Measurements from ENCODE around the gene APLP2. TPM values are rescaled to one million over a fixed set of nuclear protein-coding genes. Genes with fewer than 3 reads are reported as not detected.

Gene APLP2
- polyA plus RNA-seq, 1 donor from 2014 or later, result 226 TPM

DNA sequence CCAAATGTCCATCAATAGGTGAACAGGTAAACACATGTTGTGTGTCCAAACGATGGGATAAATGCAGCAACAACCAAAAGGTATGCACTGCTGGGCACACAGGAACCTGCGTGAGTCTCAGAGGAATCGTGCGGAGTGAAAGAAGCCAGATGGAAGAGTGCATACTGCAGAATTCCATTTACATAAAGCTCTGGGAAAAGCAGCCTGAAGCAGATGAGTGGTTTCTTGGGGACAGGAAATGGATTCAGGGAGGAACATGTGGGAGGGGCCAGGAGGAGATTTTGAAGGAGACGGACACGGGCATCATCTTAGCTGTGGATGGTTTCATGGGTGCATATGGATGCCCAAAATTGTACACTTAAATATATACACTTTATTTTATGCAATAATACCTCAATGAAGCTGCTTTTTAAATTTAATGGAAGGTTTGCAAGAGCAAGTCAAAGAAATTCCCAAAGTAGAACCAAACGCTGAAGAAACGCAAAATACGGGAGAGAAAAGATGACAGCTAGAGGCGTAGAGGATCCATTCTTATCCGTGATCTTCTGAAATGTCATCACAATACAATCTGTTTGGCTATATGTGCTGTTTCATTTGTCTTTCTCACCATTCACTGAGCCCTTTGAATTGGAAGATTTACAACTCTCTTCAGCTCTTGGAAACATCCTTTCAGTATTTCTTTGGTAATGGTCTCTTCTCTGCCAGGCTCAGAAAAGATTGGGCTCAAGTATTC lies 114.3 kb downstream of the APLP2 start:
- Histone ChIP-seq H3F3A (ENCODE audit: insufficient read depth, low read length, poor library complexity, severe bottlenecking) (no peaks in the 10 kb centered on the region), H3K27me3 (ENCODE audit: insufficient read depth, low read depth, low read length) (no peaks in the 10 kb centered on the region), H3K9me3 (ENCODE audit: low read length) (no peaks in the 10 kb centered on the region), H3K27ac (ENCODE audit: low read length) (no peak overlapping the region), H3K9ac (ENCODE audit: low read length) (no peak overlapping the region), H2AFZ (ENCODE audit: low read depth, low read length) (no peak overlapping the region), H3K9me2 (ENCODE audit: insufficient read depth, low read length) (no peaks in the 10 kb centered on the region), H3K79me2 (replicated peaks; ENCODE audit: insufficient read depth, low read length) (no peaks in the 10 kb centered on the region), H3K36me3 (ENCODE audit: insufficient read depth, low read length) (no peaks in the 10 kb centered on the region), H4K20me1 (ENCODE audit: insufficient read depth) (no peaks in the 10 kb centered on the region), H3K4me3 (ENCODE audit: low read length) (no peak overlapping the region), H3K4me2 (ENCODE audit: low read length) (no peak overlapping the region)
- TF ChIP-seq, protein P1, sequence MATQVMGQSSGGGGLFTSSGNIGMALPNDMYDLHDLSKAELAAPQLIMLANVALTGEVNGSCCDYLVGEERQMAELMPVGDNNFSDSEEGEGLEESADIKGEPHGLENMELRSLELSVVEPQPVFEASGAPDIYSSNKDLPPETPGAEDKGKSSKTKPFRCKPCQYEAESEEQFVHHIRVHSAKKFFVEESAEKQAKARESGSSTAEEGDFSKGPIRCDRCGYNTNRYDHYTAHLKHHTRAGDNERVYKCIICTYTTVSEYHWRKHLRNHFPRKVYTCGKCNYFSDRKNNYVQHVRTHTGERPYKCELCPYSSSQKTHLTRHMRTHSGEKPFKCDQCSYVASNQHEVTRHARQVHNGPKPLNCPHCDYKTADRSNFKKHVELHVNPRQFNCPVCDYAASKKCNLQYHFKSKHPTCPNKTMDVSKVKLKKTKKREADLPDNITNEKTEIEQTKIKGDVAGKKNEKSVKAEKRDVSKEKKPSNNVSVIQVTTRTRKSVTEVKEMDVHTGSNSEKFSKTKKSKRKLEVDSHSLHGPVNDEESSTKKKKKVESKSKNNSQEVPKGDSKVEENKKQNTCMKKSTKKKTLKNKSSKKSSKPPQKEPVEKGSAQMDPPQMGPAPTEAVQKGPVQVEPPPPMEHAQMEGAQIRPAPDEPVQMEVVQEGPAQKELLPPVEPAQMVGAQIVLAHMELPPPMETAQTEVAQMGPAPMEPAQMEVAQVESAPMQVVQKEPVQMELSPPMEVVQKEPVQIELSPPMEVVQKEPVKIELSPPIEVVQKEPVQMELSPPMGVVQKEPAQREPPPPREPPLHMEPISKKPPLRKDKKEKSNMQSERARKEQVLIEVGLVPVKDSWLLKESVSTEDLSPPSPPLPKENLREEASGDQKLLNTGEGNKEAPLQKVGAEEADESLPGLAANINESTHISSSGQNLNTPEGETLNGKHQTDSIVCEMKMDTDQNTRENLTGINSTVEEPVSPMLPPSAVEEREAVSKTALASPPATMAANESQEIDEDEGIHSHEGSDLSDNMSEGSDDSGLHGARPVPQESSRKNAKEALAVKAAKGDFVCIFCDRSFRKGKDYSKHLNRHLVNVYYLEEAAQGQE (IDR thresholded peaks at IDR 0.05; ENCODE audit: borderline replicate concordance), result no peak
- TF ChIP-seq TAF1 (IDR thresholded peaks at IDR 0.05; ENCODE audit: low read depth) (no peak), EP300 (conservative IDR thresholded peaks at IDR 0.05; ENCODE audit: poor library complexity, severe bottlenecking) (no peak), SMC3 (conservative IDR thresholded peaks at IDR 0.05; ENCODE audit: poor library complexity) (no peak), RAD21 (conservative IDR thresholded peaks at IDR 0.05) (no peak), EZH2 (IDR thresholded peaks at IDR 0.05; ENCODE audit: borderline replicate concordance, insufficient read depth, low read length, poor library complexity, severe bottlenecking) (no peak), MXI1 (conservative IDR thresholded peaks at IDR 0.05; ENCODE audit: poor library complexity, severe bottlenecking) (no peak), POLR2AphosphoS5 (IDR thresholded peaks at IDR 0.05) (no peak)
- TF ChIP-seq, protein P2, sequence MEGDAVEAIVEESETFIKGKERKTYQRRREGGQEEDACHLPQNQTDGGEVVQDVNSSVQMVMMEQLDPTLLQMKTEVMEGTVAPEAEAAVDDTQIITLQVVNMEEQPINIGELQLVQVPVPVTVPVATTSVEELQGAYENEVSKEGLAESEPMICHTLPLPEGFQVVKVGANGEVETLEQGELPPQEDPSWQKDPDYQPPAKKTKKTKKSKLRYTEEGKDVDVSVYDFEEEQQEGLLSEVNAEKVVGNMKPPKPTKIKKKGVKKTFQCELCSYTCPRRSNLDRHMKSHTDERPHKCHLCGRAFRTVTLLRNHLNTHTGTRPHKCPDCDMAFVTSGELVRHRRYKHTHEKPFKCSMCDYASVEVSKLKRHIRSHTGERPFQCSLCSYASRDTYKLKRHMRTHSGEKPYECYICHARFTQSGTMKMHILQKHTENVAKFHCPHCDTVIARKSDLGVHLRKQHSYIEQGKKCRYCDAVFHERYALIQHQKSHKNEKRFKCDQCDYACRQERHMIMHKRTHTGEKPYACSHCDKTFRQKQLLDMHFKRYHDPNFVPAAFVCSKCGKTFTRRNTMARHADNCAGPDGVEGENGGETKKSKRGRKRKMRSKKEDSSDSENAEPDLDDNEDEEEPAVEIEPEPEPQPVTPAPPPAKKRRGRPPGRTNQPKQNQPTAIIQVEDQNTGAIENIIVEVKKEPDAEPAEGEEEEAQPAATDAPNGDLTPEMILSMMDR (IDR thresholded peaks at IDR 0.05; ENCODE audit: poor library complexity, severe bottlenecking), result no peak

DNA sequence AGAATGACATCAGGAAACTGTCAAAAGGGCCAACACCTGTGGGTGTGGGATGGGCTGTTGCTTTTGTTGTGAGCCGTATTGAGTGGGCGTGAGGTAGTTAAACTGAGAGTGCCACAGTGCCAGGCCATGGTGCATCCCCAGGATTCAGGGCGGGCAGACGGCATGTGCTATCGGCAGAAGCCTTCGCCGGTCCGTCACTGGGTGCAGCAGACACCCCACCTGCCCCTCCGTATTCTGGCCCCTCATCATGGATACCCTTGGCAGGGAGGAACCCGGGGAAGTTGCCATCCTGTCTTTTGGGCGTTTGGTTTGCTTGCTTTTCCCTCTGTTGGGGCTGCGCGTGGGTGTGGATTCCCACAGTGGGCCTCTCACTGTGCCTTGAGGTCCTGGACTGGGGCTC lies 117.4 kb downstream of the APLP2 start:
- H3K27ac ChIP-seq (ENCODE audit: low read length), result no peak overlapping the region
- TF ChIP-seq, protein P2 (IDR thresholded peaks at IDR 0.05; ENCODE audit: poor library complexity, severe bottlenecking), result no peak
- TF ChIP-seq TAF1 (IDR thresholded peaks at IDR 0.05; ENCODE audit: low read depth) (no peak), RAD21 (conservative IDR thresholded peaks at IDR 0.05) (no peak), SMC3 (conservative IDR thresholded peaks at IDR 0.05; ENCODE audit: poor library complexity) (no peak), EP300 (conservative IDR thresholded peaks at IDR 0.05; ENCODE audit: poor library complexity, severe bottlenecking) (no peak), EZH2 (IDR thresholded peaks at IDR 0.05; ENCODE audit: borderline replicate concordance, insufficient read depth, low read length, poor library complexity, severe bottlenecking) (no peak), MXI1 (conservative IDR thresholded peaks at IDR 0.05; ENCODE audit: poor library complexity, severe bottlenecking) (no peak), POLR2AphosphoS5 (IDR thresholded peaks at IDR 0.05) (no peak)
- TF ChIP-seq, protein P1 (IDR thresholded peaks at IDR 0.05; ENCODE audit: borderline replicate concordance), result no peak
- H3K4me2 ChIP-seq (ENCODE audit: low read length), result no peak overlapping the region
- no peaks in the 10 kb centered on the region for H3K9me3 ChIP-seq (ENCODE audit: low read length)
- no peaks in the 10 kb centered on the region for H3K27me3 ChIP-seq (ENCODE audit: insufficient read depth, low read depth, low read length)
- H4K20me1 ChIP-seq (ENCODE audit: insufficient read depth), result no peaks in the 10 kb centered on the region
- no peaks in the 10 kb centered on the region for H3F3A ChIP-seq (ENCODE audit: insufficient read depth, low read length, poor library complexity, severe bottlenecking)
- no peaks in the 10 kb centered on the region for H3K36me3 ChIP-seq (ENCODE audit: insufficient read depth, low read length)
- H3K79me2 ChIP-seq (replicated peaks; ENCODE audit: insufficient read depth, low read length), result no peaks in the 10 kb centered on the region
- H3K9me2 ChIP-seq (ENCODE audit: insufficient read depth, low read length), result no peaks in the 10 kb centered on the region
- H2AFZ ChIP-seq (ENCODE audit: low read depth, low read length), result no peak overlapping the region
- H3K9ac ChIP-seq (ENCODE audit: low read length), result no peak overlapping the region
- H3K4me3 ChIP-seq (ENCODE audit: low read length), result no peak overlapping the region

Measured in neural cell (in vitro differentiated cells).